ENCODE measurements around the gene C6orf118. TPM values are rescaled to one million over a fixed set of nuclear protein-coding genes. Genes with fewer than 3 reads are reported as not detected.

The C6orf118 gene
- total RNA-seq = 1 to 10 TPM in 2 of 4 donors, not detected in 2; 2.6 to 2.8 TPM

DNA sequence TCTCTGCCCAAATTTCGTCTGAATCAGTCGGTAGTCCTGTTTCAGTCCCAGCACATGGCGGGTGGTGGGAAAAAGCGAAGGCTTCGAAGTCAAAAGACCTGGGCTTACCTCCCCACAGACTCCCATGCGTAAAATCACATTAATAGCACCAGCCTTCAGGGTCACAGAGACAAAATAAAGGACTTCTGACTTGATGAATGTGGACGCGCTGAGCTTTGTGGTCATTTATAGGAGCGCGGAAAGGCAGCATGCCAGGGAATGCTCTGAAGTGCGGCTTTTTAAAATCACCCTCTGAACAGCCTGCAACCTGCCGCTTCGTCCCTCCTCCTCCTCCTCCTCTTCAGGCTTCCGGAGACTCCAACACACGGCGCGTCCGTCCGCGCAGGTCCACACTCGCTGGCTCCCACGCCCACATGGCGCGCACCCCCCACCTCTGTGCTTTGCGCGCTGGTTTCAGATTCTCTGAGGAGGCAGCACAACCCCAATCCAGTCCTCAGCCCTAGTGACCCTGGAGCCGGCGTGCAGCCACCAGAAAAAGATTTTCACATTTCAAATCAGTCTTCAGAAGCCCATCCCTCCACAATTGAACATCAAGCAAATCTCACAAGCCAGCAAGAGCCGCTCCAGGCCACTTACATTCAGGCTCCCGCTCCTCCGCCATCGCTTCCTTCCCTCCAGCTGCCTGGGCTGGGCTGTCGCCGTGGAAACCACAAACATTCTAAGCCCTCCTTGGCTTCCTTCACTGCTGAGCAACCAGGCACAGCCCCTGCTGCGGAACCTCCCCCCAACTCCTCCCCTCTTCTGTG is at the start of gene C6orf118:
Gene C6orf118, minus strand, starts transcription at position 680 of the 806 bp plus-strand sequence. Its CDS starts 19 bp downstream, at position 661.
- H3K27ac ChIP-seq = no peak within 1 kb of the TSS
- intact Hi-C loops (cut with DNase I; ENCODE audit: low total_unique reads) = no loop called here

DNA sequence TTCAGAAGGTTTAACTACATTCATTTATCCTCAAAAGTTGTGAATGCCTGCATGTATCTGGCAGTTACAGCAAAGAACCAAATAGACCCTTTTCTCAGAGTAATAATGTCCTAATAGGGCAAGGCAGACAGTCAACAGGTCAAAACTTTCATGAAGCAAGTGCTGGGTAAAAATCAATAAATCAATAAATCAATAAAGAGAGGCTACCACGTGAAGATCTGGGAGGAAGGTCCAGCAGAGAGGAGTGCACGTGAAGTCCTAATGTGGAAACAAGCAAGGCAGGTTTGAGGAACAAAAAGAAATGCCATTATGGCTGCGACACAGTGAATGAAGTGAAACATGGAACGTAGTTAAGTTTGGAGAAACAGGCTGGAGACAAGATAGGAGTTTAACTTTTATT is 36.3 kb upstream of the C6orf118 start:
- Histone ChIP-seq H3K4me3 (no peak overlapping the region), H3K9me3 (no peaks in the 10 kb centered on the region), H3K27ac (no peak overlapping the region), H3K4me1 (no peaks in the 10 kb centered on the region), H3K36me3 (no peaks in the 10 kb centered on the region), H3K27me3 (no peaks in the 10 kb centered on the region)
- no peak for TF ChIP-seq POLR2A (IDR thresholded peaks at IDR 0.05)
- no peak for TF ChIP-seq CTCF (IDR thresholded peaks at IDR 0.05)
- intact Hi-C loops (cut with DNase I; ENCODE audit: low total_unique reads) = no loop called here
- no peak for DNase-seq

More for the DNA sequence above, at the start of gene C6orf118:
- TF ChIP-seq CTCF (IDR thresholded peaks at IDR 0.05) (no peak), POLR2A (IDR thresholded peaks at IDR 0.05) (no peak)
- no peaks in the 10 kb centered on the region for H3K36me3 ChIP-seq
- H3K4me1 ChIP-seq = no peaks in the 10 kb centered on the region
- H3K9me3 ChIP-seq = no peaks in the 10 kb centered on the region
- no peaks in the 10 kb centered on the region for H3K27me3 ChIP-seq
- H3K4me3 ChIP-seq = peak within 1 kb of the TSS; percentile 11 to 36
- peak in 1 of 2 donors; percentile 21 for DNase-seq

- no peak overlapping the region for H3K4me3 ChIP-seq
- TF ChIP-seq POLR2A (IDR thresholded peaks at IDR 0.05) = no peak
- TF ChIP-seq CTCF (IDR thresholded peaks at IDR 0.05) = no peak
- no peaks in the 10 kb centered on the region for H3K27me3 ChIP-seq
- no peak for DNase-seq
- no peaks in the 10 kb centered on the region for H3K36me3 ChIP-seq
- no peak overlapping the region for H3K27ac ChIP-seq
- H3K9me3 ChIP-seq = no peaks in the 10 kb centered on the region
- intact Hi-C loops (cut with DNase I; ENCODE audit: low total_unique reads) = no loop called here
- H3K4me1 ChIP-seq = no peaks in the 10 kb centered on the region
These were observed 31.1 kb upstream of the C6orf118 start for GRCh38 chr6:165340532-165340931.

GRCh38 chr6:165325609-165326008 is 16.2 kb upstream of the C6orf118 start:
- TF ChIP-seq POLR2A (IDR thresholded peaks at IDR 0.05) (no peak), CTCF (IDR thresholded peaks at IDR 0.05) (no peak)
- no peak overlapping the region for H3K27ac ChIP-seq
- DNase-seq = no peak
- H3K9me3 ChIP-seq = no peaks in the 10 kb centered on the region
- H3K4me1 ChIP-seq = no peaks in the 10 kb centered on the region
- no peaks in the 10 kb centered on the region for H3K27me3 ChIP-seq
- no peak overlapping the region for H3K4me3 ChIP-seq
- no peaks in the 10 kb centered on the region for H3K36me3 ChIP-seq
- intact Hi-C loops (cut with DNase I; ENCODE audit: low total_unique reads) = no loop called here

DNA sequence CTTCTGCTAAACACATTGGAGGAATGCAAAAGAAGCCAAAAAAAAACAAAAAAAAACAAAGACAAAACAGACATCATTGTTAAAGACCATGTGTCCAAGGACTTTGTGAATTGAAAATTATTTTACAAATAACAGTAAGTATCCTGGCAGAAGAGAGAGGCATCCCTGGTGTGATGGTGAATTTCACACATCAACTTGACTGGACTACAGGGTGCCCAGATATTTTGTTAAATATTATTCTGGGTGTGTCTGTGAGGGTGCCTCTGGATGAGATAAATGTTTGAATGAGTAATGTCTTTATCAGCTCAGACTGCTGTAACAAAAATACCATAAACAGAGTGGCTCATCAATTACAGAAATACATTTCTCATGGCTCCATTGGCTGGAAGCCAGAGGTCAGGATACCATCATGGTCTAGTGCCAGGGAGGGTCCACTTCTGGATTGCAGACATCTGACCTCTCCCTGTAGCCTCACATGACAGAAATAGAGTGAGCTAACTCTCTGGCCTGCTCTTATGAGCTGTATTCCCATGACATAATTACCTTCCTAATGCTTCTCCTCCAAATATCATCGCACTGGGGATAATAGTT is 12.2 kb upstream of the C6orf118 start:
- no peak overlapping the region for H3K27ac ChIP-seq
- H3K27me3 ChIP-seq = no peaks in the 10 kb centered on the region
- DNase-seq = no peak
- H3K4me1 ChIP-seq = no peaks in the 10 kb centered on the region
- TF ChIP-seq POLR2A (IDR thresholded peaks at IDR 0.05) (no peak), CTCF (IDR thresholded peaks at IDR 0.05) (no peak)
- no peak overlapping the region for H3K4me3 ChIP-seq
- no peaks in the 10 kb centered on the region for H3K36me3 ChIP-seq
- intact Hi-C loops (cut with DNase I; ENCODE audit: low total_unique reads) = no loop called here
- H3K9me3 ChIP-seq = no peaks in the 10 kb centered on the region

Data from uterus (tissue), 4 donors.